Endothelial cell of umbilical vein (primary cell): ENCODE results near the gene AP2B1. TPM values are rescaled to one million over a fixed set of nuclear protein-coding genes. Genes with fewer than 3 reads are reported as not detected.

Experiments used
- BruUV-seq: library from RNA; stranded (reverse); fragments of 400-500 nt; replicated peaks from 2 replicates; lab custom pipeline; 2021; lab: Mats Ljungman, UMichigan
- CTCF ChIA-PET: fragments of 300-600, 350-600 bp; sonication (Branson Sonifier 250); formaldehyde crosslinking; loops from one replicate; lab custom pipeline; 2021; ENCODE audit warnings: antibody characterized with exemption, inconsistent platforms; lab: Charles Lee
- POLR2A ChIA-PET: fragments of 300-600, 350-600 bp; sonication (Branson Sonifier 250); formaldehyde crosslinking; loops from one replicate; lab custom pipeline; 2021; ENCODE audit warnings: antibody characterized with exemption, inconsistent platforms; lab: Charles Lee
- DNase-seq: peaks from one replicate; pipeline ENCODE4 v3.0.0-alpha.2; 2011; ENCODE audit warnings: low read depth, low spot score
- FAIRE-seq: peaks from 2 replicates; lab custom pipeline; 2011; peaks lifted over from hg19 to GRCh38; lab: Jason Lieb, UNC
- H2AFZ ChIP-seq: 2 replicates; pipeline ENCODE4 v1.6.0; 2012; ENCODE audit warnings: low read depth, low read length, control low read depth, inconsistent platforms
- H3K27ac ChIP-seq: 2 replicates; pipeline ENCODE4 v1.5.1; 2011; ENCODE audit warnings: low read depth, mild to moderate bottlenecking, control low read depth, low read length, moderate library complexity; ENCODE audit not compliant: insufficient read depth
- H3K27me3 ChIP-seq, 2 experiments: 2 replicates each; pipeline versions ENCODE4 v1.6.0 to v1.6.1; 2011; ENCODE audit warnings: low read length in 2 of 2, mixed read lengths in 1 of 2; ENCODE audit not compliant: control insufficient read depth in 2 of 2, insufficient read depth in 2 of 2
- H3K36me3 ChIP-seq, 2 experiments: 2 replicates in 1 of 2; 3 replicates in 1 of 2; pipeline ENCODE4 v1.5.1; 2011; ENCODE audit warnings: low read length in 2 of 2, mild to moderate bottlenecking in 1 of 2, moderate library complexity in 1 of 2; ENCODE audit not compliant: control insufficient read depth in 2 of 2, insufficient read depth in 2 of 2; ENCODE audit errors: extremely low read depth in 1 of 2
- H3K4me1 ChIP-seq: 3 replicates; pipeline ENCODE4 v1.5.1; 2011; ENCODE audit warnings: mild to moderate bottlenecking, low read length; ENCODE audit not compliant: control insufficient read depth, insufficient read depth; ENCODE audit errors: extremely low read depth
- H3K4me2 ChIP-seq: 2 replicates; pipeline ENCODE4 v1.6.1; 2011; ENCODE audit warnings: low read length, control low read depth, mixed read lengths; ENCODE audit not compliant: insufficient read depth
- H3K4me3 ChIP-seq, 3 experiments: fragments of 200-600 bp in 1 of 3; sonication (generic), shearing (Covaris generic) in 1 of 3; replicated peaks in 1 of 3; 2 replicates each; pipeline ENCODE4 v1.5.1; 2011 to 2016; ENCODE audit warnings: control low read depth in 3 of 3, low read length in 3 of 3, mild to moderate bottlenecking in 2 of 3, inconsistent platforms in 1 of 3, low read depth in 1 of 3, moderate library complexity in 1 of 3; ENCODE audit not compliant: insufficient read depth in 1 of 3
- H3K79me2 ChIP-seq: 2 replicates; pipeline ENCODE4 v1.6.0; 2012; ENCODE audit warnings: low read length, inconsistent platforms; ENCODE audit not compliant: control insufficient read depth, insufficient read depth
- H3K9ac ChIP-seq: replicated peaks from 2 replicates; pipeline ENCODE3; 2011; ENCODE audit warnings: low read length, control low read depth; ENCODE audit not compliant: insufficient read depth; ENCODE audit errors: extremely low read depth
- H3K9me1 ChIP-seq: replicated peaks from 3 replicates; pipeline ENCODE4 v1.6.0; 2011; ENCODE audit warnings: mild to moderate bottlenecking, low read length; ENCODE audit not compliant: control insufficient read depth, insufficient read depth; ENCODE audit errors: extremely low read depth
- H3K9me3 ChIP-seq: replicated peaks from 2 replicates; pipeline ENCODE4 v1.5.1; 2012; ENCODE audit warnings: low read length, inconsistent platforms; ENCODE audit not compliant: control insufficient read depth, insufficient read depth
- H4K20me1 ChIP-seq: replicated peaks from 2 replicates; pipeline ENCODE3; 2011; ENCODE audit warnings: mild to moderate bottlenecking, low read length; ENCODE audit not compliant: control insufficient read depth, insufficient read depth; ENCODE audit errors: extremely low read depth
- EZH2 ChIP-seq: IDR thresholded peaks from 2 replicates; pipeline ENCODE4 v1.6.1; 2012; ENCODE audit warnings: borderline replicate concordance, low read depth, mild to moderate bottlenecking, moderate library complexity, low read length, inconsistent platforms; ENCODE audit not compliant: severe bottlenecking
- FOS ChIP-seq: IDR thresholded peaks from 2 replicates; pipeline ENCODE4 v1.6.1; 2011; ENCODE audit warnings: mild to moderate bottlenecking, low read length, moderate library complexity, borderline replicate concordance; ENCODE audit not compliant: insufficient read depth
- GATA2 ChIP-seq: IDR thresholded peaks from 2 replicates; pipeline ENCODE4 v1.7.0; 2011; ENCODE audit warnings: low read depth, mild to moderate bottlenecking, moderate library complexity, mixed read lengths, low read length; ENCODE audit not compliant: insufficient read length, insufficient read depth
- JUN ChIP-seq: IDR thresholded peaks from 2 replicates; pipeline ENCODE4 v1.6.1; 2011; ENCODE audit warnings: borderline replicate concordance, low read depth; ENCODE audit not compliant: insufficient read length, insufficient read depth
- MYC ChIP-seq: IDR thresholded peaks from one replicate; pipeline ENCODE4 v1.6.1; 2011; ENCODE audit warnings: mild to moderate bottlenecking, low read depth, low read length
- POLR2A ChIP-seq: IDR thresholded peaks from 2 replicates; pipeline ENCODE4 v1.6.1; 2012; ENCODE audit warnings: low read depth, mild to moderate bottlenecking, control low read depth, low read length
- POLR2AphosphoS5 ChIP-seq: IDR thresholded peaks from 2 replicates; pipeline ENCODE4 v1.6.1; 2012; ENCODE audit warnings: low read depth, mild to moderate bottlenecking, control low read depth, low read length, moderate library complexity; ENCODE audit not compliant: insufficient read depth
- dilution Hi-C: fragments of 300-500 bp; cut with MboI; formaldehyde crosslinking; loops from one replicate; pipeline ENCODE4 v1.15.0; 2019; ENCODE audit warnings: low sequenced_read_pairs; ENCODE audit not compliant: extremely low pct_ligation_motif_present
- intact Hi-C: fragments of 100-400 bp; cut with micrococcal nuclease; formaldehyde crosslinking; loops from one replicate; pipeline ENCODE4 v1.10.0; 2022
- polyA plus RNA-seq, 4 experiments: library from polyadenylated mRNA; depleted of rRNA in 3 of 4; stranded (reverse) in 3 of 4; unstranded in 1 of 4; fragments of >200 nt; gene quantifications; 2 replicates each; pipeline versions ENCODE4 v1.2.1 to v1.2.3, GENCODE V29; 2011 to 2012; ENCODE audit warnings: missing spikeins in 1 of 4
- total RNA-seq: library from RNA; stranded (reverse); gene quantifications from 2 replicates; pipeline ENCODE4 v1.2.3, GENCODE V29; 2021
- TF ChIP-seq, protein P1 (sequence below): IDR thresholded peaks from 2 replicates; pipeline ENCODE4 v1.6.1; 2011; ENCODE audit not compliant: insufficient read depth, insufficient read length
- TF ChIP-seq, protein P2 (sequence below), 2 donors: IDR thresholded peaks; 1 replicate in 1 of 2; 2 replicates in 1 of 2; pipeline ENCODE4 v1.5.1; 2011; ENCODE audit warnings: low read length in 2 of 2, mild to moderate bottlenecking in 2 of 2, moderate library complexity in 2 of 2, control low read depth in 1 of 2, inconsistent platforms in 1 of 2, low read depth in 1 of 2; ENCODE audit not compliant: insufficient read depth in 1 of 2; ENCODE audit errors: extremely low read depth in 1 of 2

Gene AP2B1
- total and polyA plus RNA-seq, 2 donors (not counting 3 experiments of a cell fraction or from before 2014, with no cell fraction given): 106 to 198 TPM

DNA sequence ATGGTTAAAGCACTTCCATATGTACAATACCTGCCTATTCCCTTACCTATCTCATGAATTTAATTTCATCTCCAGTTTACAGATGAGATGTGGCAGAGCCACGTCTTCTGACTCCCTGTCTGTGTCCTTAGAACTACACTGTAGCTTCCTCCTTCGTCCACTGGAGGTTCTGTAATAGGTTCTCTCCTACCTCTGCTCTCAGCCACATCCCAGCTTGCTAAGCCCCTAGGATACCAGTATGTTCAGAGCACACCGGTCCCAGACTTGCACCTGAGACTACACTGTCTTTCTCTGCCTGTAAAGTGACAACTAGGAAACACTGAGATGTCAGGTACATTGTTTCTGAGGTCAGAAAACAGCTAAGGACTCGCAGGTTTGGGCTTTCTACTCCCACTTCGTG is 140.5 kb downstream of the AP2B1 start:
- CTCF ChIA-PET: interaction anchor here (0.5 to 1.9 kb wide), 7 partner anchors 10 to 188 kb away, joined by 3 to 7 read pairs (median 3); no protein-coding TSS in a partner anchor

More for the DNA sequence above, 140.5 kb downstream of the AP2B1 start:
- Histone ChIP-seq H3K4me1 (peaks cover 4% of the 10 kb centered on the region), H3K9me3 (no peaks in the 10 kb centered on the region), H3K4me3 (no peak overlapping the region), H3K79me2 (no peaks in the 10 kb centered on the region), H3K27me3 (peaks cover 3 to 6% of the 10 kb centered on the region in 2 experiments), H3K9ac (no peak overlapping the region), H3K4me2 (no peak overlapping the region), H3K9me1 (no peaks in the 10 kb centered on the region), H2AFZ (no peak overlapping the region), H3K27ac (no peak overlapping the region), H4K20me1 (no peaks in the 10 kb centered on the region), H3K36me3 (peaks cover 16 to 26% of the 10 kb centered on the region in 2 experiments)
- BruUV-seq: no TSS peak
- FAIRE-seq (no peak), DNase-seq (no peak)
- POLR2A ChIA-PET: no interaction called here
- intact Hi-C loops: no loop called here
- TF ChIP-seq JUN: no peak
- TF ChIP-seq, protein P1, sequence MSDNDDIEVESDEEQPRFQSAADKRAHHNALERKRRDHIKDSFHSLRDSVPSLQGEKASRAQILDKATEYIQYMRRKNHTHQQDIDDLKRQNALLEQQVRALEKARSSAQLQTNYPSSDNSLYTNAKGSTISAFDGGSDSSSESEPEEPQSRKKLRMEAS: no peak
- TF ChIP-seq POLR2AphosphoS5: no peak
- TF ChIP-seq EZH2: no peak
- TF ChIP-seq GATA2: no peak
- TF ChIP-seq FOS: no peak
- no peak for TF ChIP-seq POLR2A
- TF ChIP-seq, protein P2, sequence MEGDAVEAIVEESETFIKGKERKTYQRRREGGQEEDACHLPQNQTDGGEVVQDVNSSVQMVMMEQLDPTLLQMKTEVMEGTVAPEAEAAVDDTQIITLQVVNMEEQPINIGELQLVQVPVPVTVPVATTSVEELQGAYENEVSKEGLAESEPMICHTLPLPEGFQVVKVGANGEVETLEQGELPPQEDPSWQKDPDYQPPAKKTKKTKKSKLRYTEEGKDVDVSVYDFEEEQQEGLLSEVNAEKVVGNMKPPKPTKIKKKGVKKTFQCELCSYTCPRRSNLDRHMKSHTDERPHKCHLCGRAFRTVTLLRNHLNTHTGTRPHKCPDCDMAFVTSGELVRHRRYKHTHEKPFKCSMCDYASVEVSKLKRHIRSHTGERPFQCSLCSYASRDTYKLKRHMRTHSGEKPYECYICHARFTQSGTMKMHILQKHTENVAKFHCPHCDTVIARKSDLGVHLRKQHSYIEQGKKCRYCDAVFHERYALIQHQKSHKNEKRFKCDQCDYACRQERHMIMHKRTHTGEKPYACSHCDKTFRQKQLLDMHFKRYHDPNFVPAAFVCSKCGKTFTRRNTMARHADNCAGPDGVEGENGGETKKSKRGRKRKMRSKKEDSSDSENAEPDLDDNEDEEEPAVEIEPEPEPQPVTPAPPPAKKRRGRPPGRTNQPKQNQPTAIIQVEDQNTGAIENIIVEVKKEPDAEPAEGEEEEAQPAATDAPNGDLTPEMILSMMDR (IDR thresholded peaks at IDR 0.05; ENCODE audit: extremely low read depth in 1 of 2, insufficient read depth in 1 of 2, low read depth in 1 of 2, low read length in 2 of 2): no peak
- no peak for TF ChIP-seq MYC
- dilution Hi-C loops: loop anchor here (25.0 kb wide), 1 partner anchor 115 kb away; no protein-coding TSS in a partner anchor
